ENCODE data around the gene ATF4.

GRCh38 chr22:39514373-39514973 lies 5.9 kb upstream of the ATF4 start:
- TF ChIP-seq CTCF (IDR thresholded peaks at IDR 0.05; ENCODE audit: insufficient read depth, low read depth, low read length) (peak; percentile 78), EZH2 (IDR thresholded peaks at IDR 0.05; ENCODE audit: insufficient read depth, low read length) (no peak)
